GM23338 (cell line): Measurements from ENCODE around the gene SLC25A40.
"Not testable (repeated sequence)": the region's sequence is repeated elsewhere in the genome, so short reads cannot be mapped to it uniquely, and the experiment has no call there.

Experiments used
- CTCF ChIP-seq, 2 experiments: fragments of 200-600 bp in 1 of 2; sonication (generic) in 1 of 2; conservative IDR thresholded peaks; 2 replicates each; pipeline versions ENCODE4 v1.5.1 to v1.6.1; 2016 to 2017; ENCODE audit warnings: antibody characterized with exemption in 2 of 2, low read depth in 2 of 2, mild to moderate bottlenecking in 2 of 2, moderate library complexity in 1 of 2
- EZH2 ChIP-seq: fragments of 200-600 bp; sonication (generic); IDR thresholded peaks from one replicate; pipeline ENCODE4 v1.8.0; 2017; ENCODE audit warnings: antibody characterized with exemption, mild to moderate bottlenecking, low read depth; ENCODE audit not compliant: unreplicated experiment
- EZH2phosphoT487 ChIP-seq: fragments of 200-600 bp; sonication (generic); IDR thresholded peaks from one replicate; pipeline ENCODE4 v1.8.1; 2018; ENCODE audit warnings: antibody characterized with exemption; ENCODE audit not compliant: unreplicated experiment
- POLR2AphosphoS5 ChIP-seq: IDR thresholded peaks from 2 replicates; pipeline ENCODE4 v1.6.1; 2016; ENCODE audit warnings: antibody characterized with exemption, low read depth
- STAT1 ChIP-seq: IDR thresholded peaks from one replicate; pipeline ENCODE4 v1.6.1; 2016; ENCODE audit warnings: antibody characterized with exemption; ENCODE audit not compliant: unreplicated experiment
- TF ChIP-seq, protein P1 (sequence below): IDR thresholded peaks from one replicate; pipeline ENCODE4 v1.6.1; 2018; ENCODE audit warnings: antibody characterized with exemption; ENCODE audit not compliant: unreplicated experiment

GRCh38 chr7:87908814-87909213, 32.7 kb upstream of the SLC25A40 start:
- TF ChIP-seq CTCF (conservative IDR thresholded peaks at IDR 0.05; ENCODE audit: low read depth in 2 of 2): peak; percentile 27 to 28; a peak in 2 of 4 replicates
- TF ChIP-seq, protein P1, sequence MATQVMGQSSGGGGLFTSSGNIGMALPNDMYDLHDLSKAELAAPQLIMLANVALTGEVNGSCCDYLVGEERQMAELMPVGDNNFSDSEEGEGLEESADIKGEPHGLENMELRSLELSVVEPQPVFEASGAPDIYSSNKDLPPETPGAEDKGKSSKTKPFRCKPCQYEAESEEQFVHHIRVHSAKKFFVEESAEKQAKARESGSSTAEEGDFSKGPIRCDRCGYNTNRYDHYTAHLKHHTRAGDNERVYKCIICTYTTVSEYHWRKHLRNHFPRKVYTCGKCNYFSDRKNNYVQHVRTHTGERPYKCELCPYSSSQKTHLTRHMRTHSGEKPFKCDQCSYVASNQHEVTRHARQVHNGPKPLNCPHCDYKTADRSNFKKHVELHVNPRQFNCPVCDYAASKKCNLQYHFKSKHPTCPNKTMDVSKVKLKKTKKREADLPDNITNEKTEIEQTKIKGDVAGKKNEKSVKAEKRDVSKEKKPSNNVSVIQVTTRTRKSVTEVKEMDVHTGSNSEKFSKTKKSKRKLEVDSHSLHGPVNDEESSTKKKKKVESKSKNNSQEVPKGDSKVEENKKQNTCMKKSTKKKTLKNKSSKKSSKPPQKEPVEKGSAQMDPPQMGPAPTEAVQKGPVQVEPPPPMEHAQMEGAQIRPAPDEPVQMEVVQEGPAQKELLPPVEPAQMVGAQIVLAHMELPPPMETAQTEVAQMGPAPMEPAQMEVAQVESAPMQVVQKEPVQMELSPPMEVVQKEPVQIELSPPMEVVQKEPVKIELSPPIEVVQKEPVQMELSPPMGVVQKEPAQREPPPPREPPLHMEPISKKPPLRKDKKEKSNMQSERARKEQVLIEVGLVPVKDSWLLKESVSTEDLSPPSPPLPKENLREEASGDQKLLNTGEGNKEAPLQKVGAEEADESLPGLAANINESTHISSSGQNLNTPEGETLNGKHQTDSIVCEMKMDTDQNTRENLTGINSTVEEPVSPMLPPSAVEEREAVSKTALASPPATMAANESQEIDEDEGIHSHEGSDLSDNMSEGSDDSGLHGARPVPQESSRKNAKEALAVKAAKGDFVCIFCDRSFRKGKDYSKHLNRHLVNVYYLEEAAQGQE: not testable (repeated sequence)
- not testable (repeated sequence) for TF ChIP-seq STAT1, EZH2phosphoT487, POLR2AphosphoS5, EZH2
